Epithelial cell of esophagus (primary cell): ENCODE measurements around the gene GNS.
"Not testable (repeated sequence)": the region's sequence is repeated elsewhere in the genome, so short reads cannot be mapped to it uniquely, and the experiment has no call there.

ENCODE experiments used
- DNase-seq: peaks from one replicate; pipeline ENCODE4 v3.0.0; 2010; ENCODE audit warnings: low read depth
- H3K4me3 ChIP-seq: 2 replicates; pipeline ENCODE4 v1.5.1; 2011; ENCODE audit warnings: mild to moderate bottlenecking, low read length, control low read depth
- TF ChIP-seq, protein P1 (sequence below): IDR thresholded peaks from 2 replicates; pipeline ENCODE4 v1.5.1; 2011; ENCODE audit warnings: low read depth, mild to moderate bottlenecking, low read length, control low read depth, inconsistent platforms; ENCODE audit not compliant: insufficient read depth; ENCODE audit errors: missing control alignments

The GNS gene

DNA sequence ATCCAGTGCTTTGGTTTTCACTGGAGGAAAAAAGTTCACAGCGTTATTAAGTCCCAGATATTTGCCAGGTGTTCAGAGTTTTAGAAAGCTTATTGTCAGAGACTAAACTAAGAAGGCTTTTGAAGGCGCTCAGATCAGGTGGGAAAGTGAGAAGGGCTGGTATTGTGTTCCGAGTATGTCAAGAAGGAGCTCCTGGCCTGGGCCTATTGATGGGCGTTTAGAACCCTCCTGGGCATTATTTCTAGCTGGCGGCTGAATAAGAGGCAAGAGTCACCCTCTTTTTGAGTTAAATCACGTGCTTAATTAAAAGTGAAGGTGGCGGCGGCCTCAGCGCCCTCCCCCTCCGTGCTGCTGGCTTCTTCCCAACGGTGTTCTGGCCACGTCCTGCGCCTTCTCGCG, 20.9 kb upstream of the GNS start:
- H3K4me3 ChIP-seq: peak overlapping the region; percentile 24

DNA sequence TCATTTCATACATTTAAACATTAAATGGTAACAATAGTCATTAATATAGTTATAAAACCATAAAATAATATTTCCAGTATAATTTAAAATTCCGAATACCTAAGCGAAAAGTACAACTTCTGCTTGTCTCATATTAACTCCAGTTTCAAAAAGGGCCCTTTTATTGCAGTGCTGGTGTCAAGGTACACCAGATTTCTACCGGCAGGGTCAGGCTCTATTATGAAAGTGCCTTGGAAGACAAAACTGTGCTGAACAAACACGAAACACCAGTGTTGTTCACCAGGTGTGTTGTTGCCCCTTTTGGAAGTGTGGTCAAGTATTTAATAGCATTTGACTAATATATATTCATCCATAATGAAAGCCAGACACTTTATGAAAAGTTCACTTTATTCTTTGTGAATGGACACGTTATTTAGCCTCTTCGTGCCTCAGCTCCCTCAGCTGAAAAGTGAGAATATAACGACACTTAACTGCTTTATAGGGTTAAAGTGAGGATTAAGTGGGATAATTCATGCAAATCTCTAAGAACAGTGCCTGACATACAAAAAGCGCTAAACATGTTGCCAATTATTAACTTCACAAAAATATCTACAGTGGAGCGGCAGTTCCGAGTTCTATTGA, 20.3 kb upstream of the GNS start:
- no peak overlapping the region for H3K4me3 ChIP-seq
- no peak for DNase-seq
- TF ChIP-seq, protein P1, sequence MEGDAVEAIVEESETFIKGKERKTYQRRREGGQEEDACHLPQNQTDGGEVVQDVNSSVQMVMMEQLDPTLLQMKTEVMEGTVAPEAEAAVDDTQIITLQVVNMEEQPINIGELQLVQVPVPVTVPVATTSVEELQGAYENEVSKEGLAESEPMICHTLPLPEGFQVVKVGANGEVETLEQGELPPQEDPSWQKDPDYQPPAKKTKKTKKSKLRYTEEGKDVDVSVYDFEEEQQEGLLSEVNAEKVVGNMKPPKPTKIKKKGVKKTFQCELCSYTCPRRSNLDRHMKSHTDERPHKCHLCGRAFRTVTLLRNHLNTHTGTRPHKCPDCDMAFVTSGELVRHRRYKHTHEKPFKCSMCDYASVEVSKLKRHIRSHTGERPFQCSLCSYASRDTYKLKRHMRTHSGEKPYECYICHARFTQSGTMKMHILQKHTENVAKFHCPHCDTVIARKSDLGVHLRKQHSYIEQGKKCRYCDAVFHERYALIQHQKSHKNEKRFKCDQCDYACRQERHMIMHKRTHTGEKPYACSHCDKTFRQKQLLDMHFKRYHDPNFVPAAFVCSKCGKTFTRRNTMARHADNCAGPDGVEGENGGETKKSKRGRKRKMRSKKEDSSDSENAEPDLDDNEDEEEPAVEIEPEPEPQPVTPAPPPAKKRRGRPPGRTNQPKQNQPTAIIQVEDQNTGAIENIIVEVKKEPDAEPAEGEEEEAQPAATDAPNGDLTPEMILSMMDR: no peak

More for the DNA sequence above, 20.9 kb upstream of the GNS start:
- no peak for DNase-seq
- TF ChIP-seq, protein P1: no peak

DNA sequence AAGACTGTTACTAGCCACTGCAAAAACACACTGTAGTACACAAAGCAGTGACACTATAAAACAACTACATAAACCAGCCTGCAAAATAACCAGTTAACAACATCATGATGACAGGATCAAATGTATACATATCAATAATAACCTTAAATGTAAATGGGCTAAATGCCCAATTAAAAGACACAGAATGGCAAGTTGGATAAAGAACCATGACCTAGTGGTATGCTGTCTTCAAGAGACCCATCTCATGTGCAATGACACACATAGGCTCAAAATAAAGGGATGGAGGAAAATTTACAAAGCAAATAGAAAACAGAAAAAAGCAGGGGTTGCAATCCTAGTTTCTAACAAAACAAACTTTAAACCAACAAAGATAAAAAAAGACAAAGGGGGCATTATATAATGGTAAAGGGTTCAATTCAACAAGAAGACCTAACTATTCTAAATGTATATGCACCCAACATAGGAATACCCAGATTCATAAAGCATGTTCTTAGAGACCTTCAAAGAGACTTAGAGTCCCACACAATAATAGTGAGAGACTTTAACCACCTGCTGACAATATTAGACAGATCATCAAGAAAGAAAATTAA, 16.0 kb upstream of the GNS start:
- DNase-seq, H3K4me3 ChIP-seq: not testable (repeated sequence)

DNA sequence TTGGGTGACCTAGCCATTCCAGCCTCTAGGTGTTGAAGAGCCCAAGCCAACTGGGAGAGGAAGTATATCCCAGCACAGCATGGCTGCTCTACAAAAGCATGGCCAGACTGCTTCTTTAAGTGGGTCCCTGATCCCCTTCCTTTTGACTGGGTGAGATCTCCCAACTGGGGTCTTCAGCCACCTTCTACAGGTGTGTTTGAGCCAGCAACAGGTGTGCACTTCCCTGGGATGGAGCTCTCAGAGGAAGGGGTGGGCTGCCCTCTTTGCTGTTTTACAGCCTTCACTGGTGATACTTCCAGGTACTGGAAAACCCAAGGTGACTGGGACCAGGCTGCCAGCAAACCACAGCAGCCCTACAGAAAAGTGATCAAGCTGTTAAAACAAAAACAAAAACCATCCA, 14.2 kb upstream of the GNS start:
- no peak for DNase-seq
- TF ChIP-seq, protein P1: no peak

DNA sequence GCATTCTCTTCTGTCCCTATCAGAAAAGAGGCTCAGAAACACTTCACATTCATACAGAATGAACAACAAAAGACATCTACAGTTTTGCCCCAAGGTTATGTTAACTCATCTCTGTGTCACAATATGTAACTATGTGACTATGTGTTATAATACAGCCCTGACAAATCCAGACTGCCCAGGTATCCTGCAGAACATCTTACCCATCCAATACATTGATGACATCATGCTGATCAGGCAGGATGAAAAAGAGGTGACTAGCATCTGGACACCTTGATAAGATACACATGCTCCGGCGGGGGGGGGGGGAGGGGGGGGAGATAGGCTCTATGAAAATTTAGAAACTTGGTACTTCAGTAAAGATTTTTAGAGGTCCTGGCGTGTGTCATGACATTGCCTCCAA, 8.3 kb upstream of the GNS start:
- TF ChIP-seq, protein P1: no peak
- no peak overlapping the region for H3K4me3 ChIP-seq
- peak; percentile 88 for DNase-seq

More for the DNA sequence above, 14.2 kb upstream of the GNS start:
- no peak overlapping the region for H3K4me3 ChIP-seq

DNA sequence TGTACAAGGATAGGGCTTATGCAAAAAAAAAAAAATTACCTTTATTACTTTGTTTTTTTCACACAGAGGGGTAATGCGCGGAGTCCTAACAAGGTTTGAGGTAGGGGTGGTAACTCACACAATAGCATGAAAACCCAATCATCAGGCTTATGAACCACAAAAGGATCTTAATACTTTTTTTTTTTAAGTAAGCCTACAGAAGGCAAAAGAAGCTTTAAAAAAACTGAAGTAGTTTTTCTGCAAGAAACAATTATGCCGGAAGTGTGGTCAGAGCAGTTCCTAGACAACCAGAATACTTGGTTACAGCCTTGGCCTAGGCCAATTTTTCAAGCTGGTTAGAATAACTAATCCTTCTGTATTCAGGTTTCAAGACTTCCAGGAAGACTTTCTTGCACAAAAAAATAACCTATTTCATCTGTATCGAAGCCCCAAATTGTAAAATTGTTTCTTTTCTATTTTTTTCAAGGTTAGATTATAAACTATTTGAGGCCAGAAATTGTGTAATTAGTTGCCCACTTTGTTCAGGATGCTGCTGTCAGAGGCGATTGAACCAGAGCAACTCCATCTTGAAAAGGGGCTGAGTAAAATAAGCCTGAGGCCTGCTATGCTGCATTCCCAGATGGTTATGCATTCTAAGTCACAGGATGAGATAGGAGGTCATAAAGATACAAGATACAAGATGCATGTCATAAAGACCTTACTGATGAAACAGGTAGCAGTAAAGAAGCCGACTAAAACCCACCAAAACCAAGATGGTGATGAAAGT, 1.8 kb upstream of the GNS start:
- TF ChIP-seq, protein P1: no peak
- no peak for DNase-seq
- no peak overlapping the region for H3K4me3 ChIP-seq

DNA sequence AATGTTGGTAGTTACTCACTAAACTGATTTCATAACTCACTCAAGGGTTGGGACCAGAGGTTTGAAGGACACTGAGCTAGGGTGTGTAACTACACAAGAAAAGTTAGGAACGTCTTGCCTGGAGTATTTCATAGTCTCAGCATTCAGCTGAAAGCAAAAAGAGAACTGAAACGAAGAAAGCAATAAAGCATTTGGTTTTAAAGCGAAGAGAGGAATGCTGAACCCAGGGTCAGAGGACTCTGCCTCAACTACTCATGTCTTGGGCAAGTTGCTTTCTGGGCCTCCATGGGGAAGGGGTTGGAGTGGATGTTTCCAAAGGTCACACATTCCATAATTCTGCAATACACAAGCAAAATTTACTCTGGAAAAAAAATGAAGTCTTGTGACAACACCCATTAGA, 1.4 kb downstream of the GNS start:
- TF ChIP-seq, protein P1: no peak
- no peak overlapping the region for H3K4me3 ChIP-seq
- DNase-seq: peak; percentile 25
